CD4-positive, alpha-beta T cell treated with Interferon gamma for 1 hour (primary cell): ENCODE data around the gene ATG4B.
"Not testable (repeated sequence)": the region's sequence is repeated elsewhere in the genome, so short reads cannot be mapped to it uniquely, and the experiment has no call there.

Experiments used
- DNase-seq: peaks from one replicate; pipeline ENCODE4 v3.0.0-alpha.2; 2020

ATG4B gene

DNA sequence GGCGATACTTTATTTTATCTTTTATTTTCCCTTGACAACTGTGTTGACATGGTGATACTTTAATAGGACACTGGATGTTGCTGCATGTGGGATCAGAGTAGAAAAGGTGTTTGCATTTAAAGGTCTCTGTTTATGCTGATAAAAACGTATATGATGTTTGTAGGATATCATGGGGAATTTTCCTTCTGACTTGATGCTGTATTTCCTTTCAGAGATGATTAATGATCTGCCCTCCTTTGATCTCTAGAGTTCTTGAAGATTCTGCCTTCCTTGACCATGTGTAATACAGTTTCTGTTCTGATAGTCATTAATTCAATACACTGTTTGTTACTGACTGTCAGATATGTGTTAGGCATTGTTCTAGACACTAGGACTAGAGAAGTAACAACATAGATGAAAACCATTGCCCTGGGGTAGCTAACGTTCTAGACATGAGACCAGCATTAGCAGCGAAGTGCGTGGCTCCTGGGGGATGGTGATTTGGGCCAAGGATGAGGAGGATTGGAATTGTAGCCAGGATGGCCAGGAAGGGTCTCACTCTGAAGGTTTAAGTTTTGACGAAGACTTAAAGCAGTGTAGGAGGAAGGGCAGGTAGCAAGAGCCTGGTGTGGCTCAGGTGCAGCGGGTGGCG lies 2.8 kb downstream of the ATG4B start:
- no peak for DNase-seq

DNA sequence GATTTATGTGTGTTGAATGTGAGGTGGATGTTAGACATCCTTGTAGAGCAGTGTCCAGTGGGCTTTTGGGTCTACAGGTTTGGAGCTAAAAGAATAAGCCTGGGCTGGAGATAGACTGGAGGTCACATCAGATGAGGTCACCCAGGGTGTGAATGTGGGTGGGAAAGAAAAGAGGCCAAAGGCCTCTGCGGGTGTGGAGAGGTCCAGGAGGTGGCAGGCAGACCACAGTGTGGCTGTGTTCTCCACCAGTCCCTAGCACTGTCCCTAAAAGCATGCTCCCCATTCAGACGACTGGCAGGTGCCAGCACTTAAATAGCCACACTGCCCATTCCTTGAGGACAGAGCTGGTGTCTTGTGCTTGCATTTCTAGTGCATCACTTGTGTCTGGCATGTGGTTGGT lies 4.1 kb downstream of the ATG4B start:
- no peak for DNase-seq

- DNase-seq = no peak
These were observed 7.8 kb downstream of the ATG4B start for GRCh38 chr2:241645056-241645914.

DNA sequence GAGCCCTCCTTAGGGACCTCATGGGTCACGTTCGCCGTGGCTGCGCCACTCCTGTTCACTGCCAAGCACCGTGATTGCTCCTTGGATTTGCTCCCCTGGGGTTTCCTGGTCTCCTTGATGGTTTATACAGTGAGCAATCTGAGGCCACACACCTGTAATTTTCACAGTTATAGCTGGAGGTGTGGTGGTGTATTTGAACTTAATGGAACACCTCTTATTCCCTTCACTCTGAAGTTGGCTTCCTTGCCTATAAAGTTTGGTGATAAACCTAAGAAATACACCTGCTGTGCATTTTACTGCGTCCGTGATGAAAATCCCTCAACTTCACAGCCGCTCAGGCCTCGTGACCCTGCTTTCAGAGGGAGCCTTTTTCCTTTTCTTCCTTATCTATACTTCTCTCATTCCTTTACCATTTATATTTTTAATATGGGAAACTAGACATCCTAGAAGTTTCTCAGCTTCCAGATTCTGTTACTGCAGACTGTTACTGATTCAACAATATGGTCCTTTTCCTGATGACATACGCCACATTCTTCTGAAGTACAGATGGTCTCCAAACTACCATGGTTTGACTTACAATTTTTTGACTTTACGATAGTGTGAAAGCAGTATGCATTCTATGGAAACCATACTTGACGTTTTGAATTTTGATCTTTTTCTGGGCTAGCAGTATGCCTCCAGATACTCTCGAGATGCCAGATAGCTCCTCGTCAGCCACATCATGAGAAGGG lies 8.6 kb downstream of the ATG4B start:
- DNase-seq = no peak

DNA sequence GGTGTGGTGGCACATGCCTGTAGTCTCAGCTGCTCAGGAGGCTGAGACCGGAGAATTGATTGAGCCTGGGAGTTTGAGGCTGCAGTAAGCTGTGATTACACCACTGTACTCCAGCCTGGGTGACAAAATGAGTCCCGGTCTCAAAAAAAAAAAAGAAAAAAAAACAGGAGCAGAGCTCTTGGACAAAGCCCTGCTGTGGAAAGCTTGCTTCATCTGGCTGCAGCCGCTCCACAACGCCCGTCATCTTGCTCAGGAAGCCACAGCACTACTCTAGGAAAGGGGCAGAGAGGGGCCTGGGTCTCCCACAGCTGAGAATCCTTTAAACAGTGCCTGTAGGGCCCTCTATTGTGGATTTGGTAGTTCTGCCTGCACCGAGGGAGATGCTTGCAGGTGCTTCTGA lies 11.0 kb downstream of the ATG4B start:
- DNase-seq = no peak

- no peak for DNase-seq
These were observed 11.9 kb downstream of the ATG4B start for GRCh38 chr2:241649404-241649803.

GRCh38 chr2:241649927-241650326 lies 12.4 kb downstream of the ATG4B start:
- DNase-seq = no peak

DNA sequence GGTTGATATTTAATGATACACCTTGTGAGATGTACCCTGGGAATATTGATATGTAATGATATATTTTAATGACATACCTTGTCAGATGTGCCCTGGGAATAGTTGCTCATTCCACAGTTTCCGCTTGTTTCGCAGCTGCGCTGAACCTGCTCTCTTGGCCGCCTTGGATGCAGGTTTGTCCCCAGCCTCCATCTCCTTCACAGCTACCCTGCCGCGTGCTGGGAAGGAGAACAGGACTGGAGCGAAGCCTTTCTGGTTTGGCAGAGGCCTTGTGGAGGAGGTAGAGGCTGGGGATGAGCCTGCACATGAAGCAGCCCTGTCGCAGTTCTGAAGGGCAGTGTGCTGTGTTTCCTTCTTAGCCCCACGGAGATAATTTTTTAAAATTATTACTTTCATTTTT lies 14.6 kb downstream of the ATG4B start:
- DNase-seq = no peak

DNA sequence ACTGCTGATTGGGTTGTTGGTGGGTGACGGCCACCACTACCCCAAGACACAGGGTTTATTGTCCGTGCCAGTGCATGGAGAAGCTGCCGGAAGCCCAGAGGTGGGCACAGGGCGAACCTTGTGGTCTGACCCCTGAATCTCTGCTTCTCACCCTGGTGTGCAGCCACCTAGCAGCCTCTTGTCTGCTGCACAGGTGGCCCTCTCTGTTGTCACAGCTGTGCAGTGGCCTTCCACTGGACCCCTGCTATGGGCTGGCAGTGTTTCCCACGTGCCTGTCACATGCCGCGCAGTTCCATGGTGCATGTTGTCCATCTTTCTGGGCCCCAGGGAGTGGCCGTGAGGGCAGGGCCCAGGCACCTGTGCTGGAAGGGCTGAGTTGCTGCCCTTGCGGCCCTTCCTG lies 15.2 kb downstream of the ATG4B start:
- no peak for DNase-seq

- DNase-seq = no peak
These were observed 15.8 kb downstream of the ATG4B start for GRCh38 chr2:241653210-241653750.

DNA sequence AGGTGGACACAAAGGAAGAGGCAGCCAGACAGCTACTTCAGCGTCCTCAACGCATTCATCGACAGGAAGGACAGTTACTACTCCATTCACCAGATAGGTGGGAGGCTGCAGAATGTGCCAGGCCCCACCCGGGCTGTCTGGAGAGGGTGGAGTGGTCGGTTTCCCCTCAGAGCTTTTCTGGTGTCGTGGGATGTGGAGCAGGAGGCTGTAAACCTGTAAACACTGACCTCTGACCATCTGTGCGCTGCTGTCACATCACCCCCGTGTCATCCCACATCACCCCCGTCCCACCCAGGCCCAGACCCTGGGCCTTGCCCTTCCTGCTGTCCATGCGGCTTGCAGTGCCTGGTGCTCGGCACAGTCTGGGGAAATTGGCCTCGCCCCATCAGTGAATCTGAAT lies 17.1 kb downstream of the ATG4B start:
- no peak for DNase-seq

- no peak for DNase-seq
These were observed 18.2 kb downstream of the ATG4B start for GRCh38 chr2:241655516-241656189.

DNA sequence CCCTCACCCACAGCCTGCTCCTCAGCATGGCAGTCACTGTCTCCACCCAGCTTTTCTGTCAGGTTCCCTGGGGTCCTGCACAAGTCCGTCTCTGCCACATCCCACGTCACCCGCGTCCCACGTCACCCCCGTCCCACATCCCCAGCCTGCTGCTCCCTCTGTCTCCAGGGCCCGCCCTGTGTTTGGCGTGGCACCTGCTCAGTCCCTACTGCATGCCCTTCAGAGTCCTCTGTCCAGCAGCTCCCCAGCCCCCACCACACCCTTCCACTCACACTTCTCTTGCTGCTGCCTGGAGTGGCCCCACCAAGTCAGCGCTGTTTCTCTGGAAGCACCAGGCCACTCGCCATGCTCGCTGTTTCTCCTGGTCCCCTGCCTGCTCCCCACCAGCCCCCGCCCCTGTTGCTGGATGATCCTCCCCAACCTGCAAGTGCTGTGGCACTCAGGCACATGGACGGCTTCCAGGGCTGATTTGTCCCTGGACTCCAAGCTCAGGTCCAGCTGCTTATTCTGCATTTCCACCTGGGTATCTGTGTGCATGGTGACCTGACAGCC lies 18.8 kb downstream of the ATG4B start:
- no peak for DNase-seq

DNA sequence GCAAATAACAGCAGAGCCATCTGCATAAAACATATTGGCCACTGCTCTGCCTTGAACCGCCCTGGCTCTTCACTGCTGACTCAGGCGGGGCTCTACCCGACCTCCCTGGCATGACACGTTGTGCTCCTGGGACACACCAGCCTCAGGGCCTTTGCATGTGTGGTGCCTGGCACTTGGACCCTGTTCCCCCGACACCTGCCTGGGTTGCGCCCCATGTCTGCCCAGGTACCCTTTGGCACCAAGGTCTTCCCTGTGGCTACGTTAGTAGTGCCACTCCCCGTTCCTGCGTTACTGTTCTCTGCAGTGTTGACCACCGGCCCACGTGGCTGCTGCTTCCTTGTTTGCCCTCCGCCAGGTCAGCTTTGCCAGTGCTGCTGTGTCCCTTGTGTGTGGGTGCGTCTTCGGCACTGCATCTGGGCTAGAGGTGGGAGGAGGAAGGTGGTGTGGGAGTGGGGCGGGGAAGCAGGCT lies 20.3 kb downstream of the ATG4B start:
- no peak for DNase-seq

DNA sequence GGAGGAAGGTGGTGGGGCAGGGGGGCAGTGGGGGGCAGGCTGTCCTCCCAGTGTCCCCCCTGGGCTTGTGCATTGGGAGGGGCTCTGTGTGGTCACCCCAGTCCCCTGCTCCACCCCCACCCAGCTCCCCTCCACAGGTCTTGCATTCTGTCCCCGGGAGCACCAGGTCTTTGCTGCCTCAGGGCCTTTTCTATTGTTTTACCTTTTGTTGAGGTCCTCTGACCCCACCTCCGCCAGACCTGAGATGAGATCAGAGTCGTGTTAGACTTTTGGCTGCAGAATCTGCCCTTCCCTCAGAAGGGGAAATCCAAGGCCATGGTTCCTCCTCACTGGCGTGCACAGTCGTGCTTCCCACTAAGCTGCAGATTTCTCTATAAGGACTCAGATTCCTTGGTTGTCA lies 20.8 kb downstream of the ATG4B start:
- DNase-seq = no peak

- no peak for DNase-seq
These were observed 21.8 kb downstream of the ATG4B start for GRCh38 chr2:241659150-241659739.

GRCh38 chr2:241660593-241661213 lies 23.2 kb downstream of the ATG4B start:
- no peak for DNase-seq

DNA sequence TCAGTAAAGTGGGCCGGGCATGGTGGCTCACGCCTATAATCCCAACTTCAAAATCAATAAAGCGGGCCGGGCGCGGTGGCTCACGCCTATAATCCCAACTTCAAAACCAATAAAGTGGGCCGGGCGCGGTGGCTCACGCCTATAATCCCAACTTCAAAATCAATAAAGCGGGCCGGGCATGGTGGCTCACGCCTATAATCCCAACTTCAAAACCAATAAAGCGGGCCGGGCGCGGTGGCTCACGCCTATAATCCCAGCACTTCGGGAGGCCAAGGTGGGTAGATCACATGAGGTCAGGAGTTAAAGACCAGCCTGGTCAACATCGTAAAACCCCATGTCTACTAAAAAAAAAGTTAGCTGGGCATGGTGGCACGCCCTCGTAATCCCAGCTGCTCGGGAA lies 25.2 kb downstream of the ATG4B start:
- DNase-seq = not testable (repeated sequence)

DNA sequence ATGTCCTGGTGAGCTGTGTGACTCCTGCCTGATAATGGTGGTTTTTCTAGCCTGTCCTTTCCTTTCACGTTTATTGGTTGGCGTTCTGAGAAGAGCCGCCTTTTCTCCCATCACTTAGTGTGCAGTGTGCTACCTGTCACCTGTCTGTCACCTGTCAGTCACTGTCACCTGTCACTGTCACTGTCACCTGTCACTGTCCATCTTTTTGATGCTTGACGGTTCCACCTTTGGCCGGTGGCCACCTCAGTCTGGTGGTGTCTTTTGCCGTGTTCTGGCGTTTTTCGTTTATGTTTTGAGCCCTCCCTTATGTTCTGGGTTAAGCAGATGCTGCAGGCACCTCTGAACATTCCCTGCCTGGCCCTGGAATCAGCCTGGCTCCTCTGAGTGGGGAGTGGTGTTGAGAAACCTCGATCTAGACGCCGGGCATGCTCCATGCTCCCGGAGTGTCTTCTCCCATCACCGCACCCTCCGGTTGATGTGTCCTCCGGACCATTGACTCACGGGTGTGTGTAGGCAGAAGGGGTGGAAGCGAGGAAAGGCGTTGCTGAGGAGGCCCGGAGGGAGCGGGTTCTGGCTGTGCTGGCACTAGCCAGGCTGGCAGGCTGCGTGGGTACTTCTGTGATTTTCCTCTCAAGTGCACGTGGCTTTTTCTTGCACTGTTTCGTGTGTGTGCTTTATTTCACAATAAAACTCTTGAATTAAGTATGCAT lies 28.4 kb downstream of the ATG4B start:
- DNase-seq = no peak

- DNase-seq = no peak
These were observed 29.3 kb downstream of the ATG4B start for GRCh38 chr2:241666627-241667400.
